MV-4-11 (cell line): ENCODE measurements around the gene GALNTL6.
"Not testable (repeated sequence)": the region's sequence is repeated elsewhere in the genome, so short reads cannot be mapped to it uniquely, and the experiment has no call there.

Source experiments
- DNase-seq: peaks from one replicate; lab custom pipeline; 2025; lab: John Stamatoyannopoulos, UW

GALNTL6 gene

DNA sequence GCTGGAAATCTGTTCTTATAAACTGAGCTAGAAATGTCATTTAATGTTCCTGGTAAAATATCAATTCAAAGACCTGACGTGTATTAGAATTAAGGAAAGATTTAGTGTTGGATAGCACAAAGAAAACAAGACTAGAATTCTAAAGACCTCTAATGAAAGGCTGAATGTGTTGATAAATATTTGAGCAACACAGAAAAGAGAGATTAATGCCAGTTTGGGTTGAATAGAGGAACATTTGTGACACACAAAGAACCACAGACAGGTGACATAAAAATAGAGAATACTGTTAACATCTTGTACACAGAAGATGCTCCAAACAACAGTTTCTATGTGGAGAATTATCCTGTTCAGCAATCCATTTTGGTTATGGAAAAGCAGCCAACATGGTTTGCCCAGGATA, 1133.3 kb downstream of the GALNTL6 start:
- DNase-seq: no peak

- no peak for DNase-seq
These were observed 1134.4 kb downstream of the GALNTL6 start for GRCh38 chr4:172947594-172947993.

- DNase-seq: no peak
These were observed 1137.8 kb downstream of the GALNTL6 start for GRCh38 chr4:172950990-172951389.

GRCh38 chr4:172951679-172952451, 1138.7 kb downstream of the GALNTL6 start:
- no peak for DNase-seq

DNA sequence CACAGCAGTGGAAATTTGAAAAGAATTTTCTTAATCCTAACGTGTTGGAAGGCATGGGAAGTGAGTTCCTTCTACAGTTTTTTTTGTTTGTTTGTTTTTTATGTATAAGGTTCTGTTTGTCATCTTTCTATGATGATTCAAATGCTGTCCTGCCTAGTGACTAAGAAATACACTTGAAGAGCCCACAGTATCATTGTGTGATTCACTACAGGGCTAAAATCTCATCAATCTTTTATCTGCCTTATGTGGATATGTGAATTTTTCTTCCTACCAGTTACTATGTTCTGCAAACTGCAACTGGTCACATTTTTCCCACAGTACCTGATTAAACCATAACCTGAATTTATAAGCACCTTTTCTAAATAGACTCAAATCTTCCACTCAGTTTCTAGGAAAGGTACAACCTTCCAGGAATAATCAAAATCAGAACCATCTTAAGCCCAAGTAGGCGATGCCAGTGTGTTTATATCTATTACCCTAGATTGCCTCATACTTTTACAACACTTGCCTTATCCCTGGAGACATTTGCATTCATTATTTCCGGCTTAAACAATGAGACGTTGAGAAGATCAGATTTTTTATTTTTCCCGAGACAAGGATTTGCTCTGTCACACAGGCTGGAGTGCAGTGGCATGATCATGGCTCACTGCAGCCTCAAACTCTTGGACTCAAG, 1140.8 kb downstream of the GALNTL6 start:
- no peak for DNase-seq

GRCh38 chr4:172956340-172956739, 1143.1 kb downstream of the GALNTL6 start:
- DNase-seq: not testable (repeated sequence)

DNA sequence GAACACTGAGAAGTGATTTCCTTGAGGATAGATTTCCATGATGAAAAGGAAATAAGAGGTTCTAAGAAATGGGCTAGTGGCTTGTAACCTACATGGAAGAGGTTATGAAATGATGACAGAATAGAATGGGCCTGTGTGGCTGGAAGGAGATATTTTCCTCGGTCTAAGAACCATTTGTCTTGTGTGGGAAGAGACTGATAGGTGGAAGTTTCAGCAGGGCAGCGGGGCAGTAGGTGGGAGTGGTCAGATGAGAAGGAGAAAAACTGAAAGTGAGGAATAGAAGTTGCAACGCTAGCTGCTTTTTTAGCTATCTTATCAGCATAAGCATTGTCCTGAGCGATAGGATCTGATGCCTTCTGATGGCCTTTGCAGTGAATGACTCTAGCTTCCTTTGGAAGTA, 1144.0 kb downstream of the GALNTL6 start:
- DNase-seq: no peak

DNA sequence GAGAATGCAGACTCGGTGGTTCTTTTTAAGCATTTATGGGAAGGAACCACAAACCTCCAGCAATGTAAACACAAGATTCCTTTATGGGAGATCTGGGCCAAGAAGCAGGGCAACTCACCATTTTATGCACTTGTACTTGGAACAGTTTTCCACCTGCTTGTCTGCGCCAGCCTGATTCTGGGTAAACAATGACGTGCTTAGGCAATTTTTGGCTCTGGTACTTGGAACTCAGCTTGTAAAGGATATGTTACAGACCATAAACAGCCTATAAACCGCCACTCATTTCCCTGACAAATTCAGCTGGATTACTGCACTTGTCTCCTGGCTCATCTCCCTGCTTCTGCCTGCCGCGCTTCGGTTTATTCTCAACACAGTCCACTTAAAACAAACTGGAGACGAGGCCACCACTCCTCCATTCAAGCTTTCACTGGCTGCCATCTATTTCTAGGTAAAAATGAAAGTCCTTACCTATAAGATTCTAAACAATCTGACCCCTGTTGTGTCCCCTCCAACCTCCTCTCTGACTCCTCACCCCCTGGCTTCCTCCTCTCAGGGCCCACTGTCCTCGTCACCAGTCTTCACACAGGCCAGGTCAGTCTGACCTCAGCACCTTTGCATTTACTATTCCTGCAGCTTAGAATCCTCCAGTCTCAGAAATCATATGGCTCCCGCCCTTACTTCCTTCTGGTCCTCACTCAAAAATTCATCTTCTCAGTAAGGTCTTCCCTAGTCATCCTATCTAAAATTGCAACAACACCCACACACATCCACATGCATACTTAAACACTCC, 1149.6 kb downstream of the GALNTL6 start:
- no peak for DNase-seq

- DNase-seq: no peak
These were observed 1150.5 kb downstream of the GALNTL6 start for GRCh38 chr4:172963498-172964294.

DNA sequence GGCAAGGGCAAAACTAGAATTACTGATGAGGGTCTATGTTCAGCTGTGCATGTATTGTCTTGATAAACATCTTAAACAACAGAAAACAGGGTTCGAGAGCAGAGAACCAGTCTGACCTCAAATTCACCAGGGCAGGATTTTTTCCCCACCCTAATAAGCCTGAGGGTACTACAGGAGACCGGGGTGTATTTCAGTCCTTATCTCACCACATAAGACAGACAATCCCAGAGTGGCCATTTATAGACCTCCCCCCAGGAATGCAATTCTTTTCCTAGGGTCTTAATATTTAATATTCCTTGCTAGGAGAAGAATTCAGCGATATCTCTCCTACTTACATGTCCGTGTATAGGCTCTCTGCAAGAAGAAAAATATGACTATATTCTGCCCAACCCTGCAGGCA, 1157.0 kb downstream of the GALNTL6 start:
- not testable (repeated sequence) for DNase-seq

DNA sequence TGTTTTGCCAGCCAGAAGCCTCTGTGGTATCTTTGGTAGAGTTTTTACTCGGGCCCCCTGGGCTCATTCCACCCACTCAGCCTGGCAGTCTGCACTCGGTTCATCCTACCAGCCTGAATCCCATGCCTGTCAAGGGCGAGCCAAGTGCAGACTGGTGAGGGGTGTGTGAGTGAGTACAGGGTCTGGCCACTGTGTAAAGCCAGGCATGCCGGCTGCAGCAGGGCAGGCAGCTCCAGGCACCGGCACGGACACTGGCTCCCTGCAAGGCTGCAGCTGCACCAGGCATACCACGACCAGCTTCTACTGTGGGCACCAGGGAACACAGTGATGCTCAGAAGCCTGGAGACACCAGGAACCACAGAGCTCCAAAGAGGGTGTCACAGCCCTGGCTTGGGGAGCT, 1161.4 kb downstream of the GALNTL6 start:
- no peak for DNase-seq

- DNase-seq: no peak
These were observed 1162.5 kb downstream of the GALNTL6 start for GRCh38 chr4:172975651-172976229.

DNA sequence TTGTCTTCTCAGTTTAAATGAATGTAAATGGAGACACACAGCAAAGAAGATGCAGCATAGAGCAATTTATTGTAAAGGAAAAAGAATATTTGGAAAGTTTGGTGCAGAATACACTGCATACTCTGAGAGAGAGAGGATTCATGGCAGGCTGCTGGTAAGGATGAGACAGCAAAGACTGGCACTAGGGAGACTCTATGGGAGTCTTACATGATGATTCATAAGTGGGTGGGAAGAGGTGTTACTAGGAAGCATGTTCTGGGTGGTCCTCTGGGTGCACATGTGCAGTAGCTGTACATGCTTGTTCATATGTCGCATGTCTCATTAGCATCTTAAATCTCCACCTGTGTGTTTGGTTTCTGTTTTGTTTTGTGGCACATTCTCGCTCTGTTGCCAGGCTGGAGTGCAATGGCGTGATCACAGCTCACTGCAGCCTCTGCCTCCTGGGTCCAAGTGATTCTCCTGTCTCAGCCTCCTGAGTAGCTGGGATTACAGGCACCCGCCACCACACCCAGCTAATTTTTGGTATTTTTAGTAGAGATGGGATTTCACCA, 1164.4 kb downstream of the GALNTL6 start:
- not testable (repeated sequence) for DNase-seq

GRCh38 chr4:172978848-172979247, 1165.6 kb downstream of the GALNTL6 start:
- DNase-seq: no peak

DNA sequence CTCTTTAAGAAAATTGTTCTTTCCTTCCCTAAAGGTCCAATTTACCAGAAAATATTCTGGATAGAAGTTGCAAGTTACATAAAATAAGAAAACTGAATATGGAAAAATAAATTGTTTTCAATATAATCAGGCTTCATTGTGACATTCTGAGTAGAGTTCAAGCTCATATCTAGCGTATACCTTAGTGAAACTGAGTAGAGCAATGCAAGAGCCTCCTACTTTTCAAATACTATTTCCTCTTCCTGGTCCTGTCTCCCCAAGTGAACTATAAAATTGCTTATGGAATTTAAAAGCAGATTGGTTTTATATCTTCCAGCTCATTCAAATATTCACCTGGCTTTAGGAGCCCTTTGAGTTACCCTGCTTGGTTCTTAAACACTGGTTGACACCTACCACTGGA, 1166.1 kb downstream of the GALNTL6 start:
- DNase-seq: no peak

GRCh38 chr4:172980219-172980618, 1167.0 kb downstream of the GALNTL6 start:
- DNase-seq: no peak

GRCh38 chr4:172982151-172982590, 1169.0 kb downstream of the GALNTL6 start:
- peak; percentile 35 for DNase-seq

- no peak for DNase-seq
These were observed 1169.8 kb downstream of the GALNTL6 start for GRCh38 chr4:172983014-172983413.

DNA sequence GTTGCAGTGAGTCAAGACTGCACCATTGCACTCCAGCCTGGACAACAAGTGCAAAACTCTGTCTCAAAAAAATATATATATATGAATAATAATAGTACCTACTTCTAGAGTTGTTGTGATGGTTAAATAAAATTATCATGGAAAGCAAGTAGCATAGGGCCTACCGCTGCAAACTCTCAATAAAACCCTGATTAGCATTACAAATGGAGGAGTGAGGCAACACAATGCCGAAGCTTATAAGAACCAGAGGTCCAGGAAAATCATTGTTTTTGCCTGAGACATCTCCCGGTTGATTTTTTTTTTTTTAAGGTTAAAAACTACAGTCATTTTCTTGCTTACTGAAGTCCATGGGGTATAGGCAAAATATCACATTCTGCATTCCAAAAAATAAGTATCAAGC, 1170.4 kb downstream of the GALNTL6 start:
- no peak for DNase-seq

DNA sequence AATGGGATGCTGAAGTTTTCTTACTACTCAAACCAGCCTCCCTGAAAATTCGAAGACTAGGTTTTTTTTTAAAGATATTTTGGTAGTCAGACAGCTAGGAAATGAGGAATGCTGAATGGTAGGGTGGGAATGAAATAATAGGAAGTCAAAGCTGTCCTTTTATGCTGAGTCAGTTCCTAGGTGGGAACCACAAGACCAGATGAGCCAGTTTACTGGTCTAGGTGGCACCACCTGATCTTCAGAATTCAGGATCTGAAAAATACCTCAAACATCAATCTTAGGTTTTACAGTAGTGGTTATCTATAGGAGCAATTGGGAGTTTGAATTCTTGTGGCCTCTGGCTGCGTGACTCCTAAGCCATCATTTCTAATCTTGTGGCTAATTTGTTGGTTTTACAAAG, 1172.3 kb downstream of the GALNTL6 start:
- DNase-seq: no peak

GRCh38 chr4:172986114-172986513, 1172.9 kb downstream of the GALNTL6 start:
- DNase-seq: no peak
